Peyer's patch (tissue), 4 donors: ENCODE measurements around the gene EEF2.

Source experiments
- CTCF ChIP-seq, 6 experiments: fragments of 450-650 bp in 4 of 6; fragments of 200-600 bp in 2 of 6; sonication (generic) in 1 of 6; IDR thresholded peaks; one replicate each; pipeline ENCODE4 v1.5.1; 2017 to 2019; ENCODE audit warnings: antibody characterized with exemption in 6 of 6, mild to moderate bottlenecking in 3 of 6, moderate library complexity in 1 of 6
- POLR2A ChIP-seq, 2 donors: fragments of 450-650 bp; IDR thresholded peaks; one replicate each; pipeline ENCODE4 v1.5.1; 2017; ENCODE audit warnings: antibody characterized with exemption in 2 of 2, mild to moderate bottlenecking in 2 of 2, moderate library complexity in 2 of 2

- no peak for TF ChIP-seq CTCF (IDR thresholded peaks at IDR 0.05)
- TF ChIP-seq POLR2A (IDR thresholded peaks at IDR 0.05), result no peak
These were observed 31.8 kb upstream of the EEF2 start for GRCh38 chr19:4016903-4017638.
